Loucy (cell line): Measurements from ENCODE around the gene CHST11.

Experiments
- H2AFZ ChIP-seq: fragments of 200-600 bp; sonication (generic); 2 replicates; pipeline ENCODE4 v1.6.0; 2016; ENCODE audit warnings: antibody characterized with exemption, mild to moderate bottlenecking, low read length, moderate library complexity
- H3F3A ChIP-seq: fragments of 200-600 bp; 2 replicates; pipeline ENCODE4 v1.6.0; 2016; ENCODE audit warnings: antibody characterized with exemption, low read depth, mild to moderate bottlenecking
- H3K27me3 ChIP-seq: fragments of 200-600 bp; sonication (generic); 2 replicates; pipeline ENCODE4 v1.6.1; 2014; ENCODE audit warnings: low read length, mild to moderate bottlenecking; ENCODE audit not compliant: insufficient read depth, poor library complexity, severe bottlenecking
- H3K36me3 ChIP-seq: fragments of 200-600 bp; sonication (generic); 2 replicates; pipeline ENCODE4 v1.6.1; 2016; ENCODE audit warnings: low read length; ENCODE audit not compliant: insufficient read depth
- H3K4me1 ChIP-seq: fragments of 200-600 bp; sonication (generic); 2 replicates; pipeline ENCODE4 v1.5.1; 2014; ENCODE audit warnings: low read length, mild to moderate bottlenecking; ENCODE audit not compliant: insufficient read depth, poor library complexity, severe bottlenecking
- H3K4me2 ChIP-seq: fragments of 200-600 bp; sonication (generic); 2 replicates; pipeline ENCODE4 v1.6.0; 2014; ENCODE audit warnings: antibody characterized with exemption, low read length, low read depth, mild to moderate bottlenecking; ENCODE audit not compliant: poor library complexity, severe bottlenecking
- H3K4me3 ChIP-seq: fragments of 200-600 bp; sonication (generic); 2 replicates; pipeline ENCODE4 v1.5.1; 2014; ENCODE audit warnings: low read length, mild to moderate bottlenecking, mixed read lengths; ENCODE audit not compliant: poor library complexity, severe bottlenecking
- H3K79me2 ChIP-seq: fragments of 200-600 bp; sonication (generic); 2 replicates; pipeline ENCODE4 v1.6.1; 2014; ENCODE audit warnings: low read length; ENCODE audit not compliant: insufficient read depth
- H3K9ac ChIP-seq: fragments of 200-600 bp; sonication (generic); 2 replicates; pipeline ENCODE4 v1.6.0; 2014; ENCODE audit warnings: mild to moderate bottlenecking, low read depth, low read length, moderate library complexity; ENCODE audit not compliant: poor library complexity, severe bottlenecking
- H3K9me2 ChIP-seq: fragments of 200-600 bp; sonication (generic); replicated peaks from 2 replicates; pipeline ENCODE4 v1.6.1; 2016; ENCODE audit warnings: low read depth, low read length, mixed read lengths
- H3K9me3 ChIP-seq: fragments of 200-600 bp; sonication (generic); 2 replicates; pipeline ENCODE4 v1.6.1; 2014; ENCODE audit warnings: mild to moderate bottlenecking, antibody characterized with exemption, low read length, low read depth; ENCODE audit not compliant: insufficient read depth
- H4K20me1 ChIP-seq: fragments of 200-600 bp; sonication (generic); 2 replicates; pipeline ENCODE4 v1.6.0; 2014; ENCODE audit warnings: antibody characterized with exemption, low read length, mild to moderate bottlenecking; ENCODE audit not compliant: insufficient read depth, poor library complexity, severe bottlenecking
- EZH2phosphoT487 ChIP-seq: fragments of 200-600 bp; IDR thresholded peaks from 2 replicates; pipeline ENCODE4 v1.6.1; 2018; ENCODE audit warnings: antibody characterized with exemption, mild to moderate bottlenecking, moderate library complexity, borderline replicate concordance
- TF ChIP-seq, protein P1 (sequence below): fragments of 200-600 bp; sonication (generic); conservative IDR thresholded peaks from 2 replicates; pipeline ENCODE4 v1.5.1; 2014; ENCODE audit warnings: mild to moderate bottlenecking, antibody characterized with exemption, low read length

CHST11 gene

DNA sequence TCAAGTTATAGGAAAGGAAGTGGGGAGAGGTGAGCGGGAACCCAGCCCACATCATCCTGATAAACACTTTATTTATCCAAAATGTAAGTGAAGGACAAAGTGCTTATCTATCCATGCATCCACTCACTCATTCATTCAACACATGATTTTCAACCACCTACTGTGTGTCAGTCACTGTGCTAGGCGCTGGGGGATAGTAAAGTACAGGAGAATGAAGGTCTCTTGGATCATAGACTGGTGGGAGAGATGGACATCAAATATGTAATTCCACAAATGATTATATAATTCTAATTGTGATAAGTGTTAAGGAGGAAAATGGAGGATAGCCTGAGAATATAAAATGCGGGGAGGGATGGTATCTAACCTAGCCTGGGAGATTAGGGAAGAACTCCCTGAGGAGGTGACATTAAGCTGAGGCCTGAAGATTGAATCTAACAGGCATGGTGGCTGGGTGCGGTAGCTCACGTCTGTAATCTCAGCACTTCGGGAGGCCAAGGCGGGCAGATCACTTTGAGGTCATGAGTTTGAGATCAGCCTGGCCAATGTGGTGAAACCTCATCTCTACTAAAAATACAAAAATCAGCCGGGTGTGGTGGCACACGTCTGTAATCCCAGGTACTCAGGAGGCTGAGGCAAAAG, 41.3 kb upstream of the CHST11 start:
- no peaks in the 10 kb centered on the region for H4K20me1 ChIP-seq
- H2AFZ ChIP-seq, result no peak overlapping the region
- H3K9me2 ChIP-seq, result no peaks in the 10 kb centered on the region
- H3K36me3 ChIP-seq, result no peaks in the 10 kb centered on the region
- no peak overlapping the region for H3K4me2 ChIP-seq
- no peaks in the 10 kb centered on the region for H3K79me2 ChIP-seq
- TF ChIP-seq, protein P1, sequence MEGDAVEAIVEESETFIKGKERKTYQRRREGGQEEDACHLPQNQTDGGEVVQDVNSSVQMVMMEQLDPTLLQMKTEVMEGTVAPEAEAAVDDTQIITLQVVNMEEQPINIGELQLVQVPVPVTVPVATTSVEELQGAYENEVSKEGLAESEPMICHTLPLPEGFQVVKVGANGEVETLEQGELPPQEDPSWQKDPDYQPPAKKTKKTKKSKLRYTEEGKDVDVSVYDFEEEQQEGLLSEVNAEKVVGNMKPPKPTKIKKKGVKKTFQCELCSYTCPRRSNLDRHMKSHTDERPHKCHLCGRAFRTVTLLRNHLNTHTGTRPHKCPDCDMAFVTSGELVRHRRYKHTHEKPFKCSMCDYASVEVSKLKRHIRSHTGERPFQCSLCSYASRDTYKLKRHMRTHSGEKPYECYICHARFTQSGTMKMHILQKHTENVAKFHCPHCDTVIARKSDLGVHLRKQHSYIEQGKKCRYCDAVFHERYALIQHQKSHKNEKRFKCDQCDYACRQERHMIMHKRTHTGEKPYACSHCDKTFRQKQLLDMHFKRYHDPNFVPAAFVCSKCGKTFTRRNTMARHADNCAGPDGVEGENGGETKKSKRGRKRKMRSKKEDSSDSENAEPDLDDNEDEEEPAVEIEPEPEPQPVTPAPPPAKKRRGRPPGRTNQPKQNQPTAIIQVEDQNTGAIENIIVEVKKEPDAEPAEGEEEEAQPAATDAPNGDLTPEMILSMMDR, result no peak
- TF ChIP-seq EZH2phosphoT487, result no peak
- no peaks in the 10 kb centered on the region for H3K4me1 ChIP-seq
- no peaks in the 10 kb centered on the region for H3F3A ChIP-seq
- no peaks in the 10 kb centered on the region for H3K9me3 ChIP-seq
- no peaks in the 10 kb centered on the region for H3K27me3 ChIP-seq
- no peak overlapping the region for H3K4me3 ChIP-seq
- no peak overlapping the region for H3K9ac ChIP-seq

DNA sequence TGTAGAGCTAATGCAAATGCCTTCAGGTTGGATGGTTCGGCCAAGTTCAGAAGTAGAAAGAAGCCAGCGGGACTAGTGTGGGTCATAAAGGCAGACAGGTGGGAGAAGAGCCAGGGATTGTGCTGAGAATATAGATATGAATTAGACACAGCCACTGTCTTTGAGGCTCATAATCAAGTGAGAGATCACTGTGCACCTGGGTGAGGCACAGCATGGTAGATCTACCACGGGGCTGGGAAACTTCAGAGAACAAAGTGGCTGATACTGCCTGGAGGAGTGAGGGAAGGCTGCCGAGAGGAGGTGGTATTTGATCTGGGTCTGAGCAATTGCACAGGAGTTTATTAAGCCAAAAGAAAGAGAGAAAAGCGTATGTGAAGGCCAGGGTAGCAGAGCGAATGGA, 40.6 kb upstream of the CHST11 start:
- Histone ChIP-seq H3F3A (no peaks in the 10 kb centered on the region), H3K9me2 (no peaks in the 10 kb centered on the region), H3K27me3 (no peaks in the 10 kb centered on the region)

DNA sequence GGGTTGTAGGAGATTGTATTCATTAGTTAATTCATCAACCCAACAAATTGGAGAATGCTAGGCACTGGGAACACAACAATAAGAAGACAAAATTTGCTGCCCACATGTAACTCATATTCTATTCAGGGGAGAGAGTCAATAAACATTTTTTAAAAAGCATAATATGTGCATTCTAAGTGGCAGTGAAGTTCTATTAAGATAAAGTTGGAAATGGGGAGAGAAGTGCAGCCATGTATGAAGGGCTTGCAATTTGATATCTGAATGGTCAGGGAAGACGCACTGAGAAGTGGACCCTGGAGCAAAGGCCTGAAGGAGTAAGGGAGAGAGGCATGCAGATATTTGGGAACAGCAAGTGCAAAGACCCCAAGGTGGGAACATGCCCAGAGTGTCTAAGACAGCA, 40.2 kb upstream of the CHST11 start:
- H3K27me3 ChIP-seq, result no peaks in the 10 kb centered on the region
- H3K9me2 ChIP-seq, result no peaks in the 10 kb centered on the region
- no peak overlapping the region for H3K9ac ChIP-seq
- H3K4me2 ChIP-seq, result no peak overlapping the region
- peaks cover 5% of the 10 kb centered on the region for H3K4me1 ChIP-seq
- no peaks in the 10 kb centered on the region for H3K9me3 ChIP-seq
- H2AFZ ChIP-seq, result no peak overlapping the region
- H3F3A ChIP-seq, result no peaks in the 10 kb centered on the region
- TF ChIP-seq EZH2phosphoT487, result no peak
- TF ChIP-seq, protein P1, result no peak
- H3K36me3 ChIP-seq, result no peaks in the 10 kb centered on the region
- H4K20me1 ChIP-seq, result no peaks in the 10 kb centered on the region
- no peaks in the 10 kb centered on the region for H3K79me2 ChIP-seq
- no peak overlapping the region for H3K4me3 ChIP-seq

More for the DNA sequence above, 40.6 kb upstream of the CHST11 start:
- Histone ChIP-seq H3K4me2 (no peak overlapping the region), H3K9ac (no peak overlapping the region), H2AFZ (no peak overlapping the region), H3K9me3 (no peaks in the 10 kb centered on the region), H3K36me3 (no peaks in the 10 kb centered on the region), H4K20me1 (no peaks in the 10 kb centered on the region), H3K79me2 (no peaks in the 10 kb centered on the region), H3K4me3 (no peak overlapping the region), H3K4me1 (peaks cover 3% of the 10 kb centered on the region)
- TF ChIP-seq EZH2phosphoT487, result no peak
- TF ChIP-seq, protein P1, result no peak
